Stimulated activated naive CD4-positive, alpha-beta T cell (primary cell): ENCODE measurements around the gene TBC1D22A.
A peak's percentile ranks its signal among the peaks of the same experiment; 100 is the strongest.

Source experiments
- DNase-seq, 6 experiments: peaks; one replicate each; lab custom pipeline; 2025; lab: John Stamatoyannopoulos, UW

The TBC1D22A gene

DNA sequence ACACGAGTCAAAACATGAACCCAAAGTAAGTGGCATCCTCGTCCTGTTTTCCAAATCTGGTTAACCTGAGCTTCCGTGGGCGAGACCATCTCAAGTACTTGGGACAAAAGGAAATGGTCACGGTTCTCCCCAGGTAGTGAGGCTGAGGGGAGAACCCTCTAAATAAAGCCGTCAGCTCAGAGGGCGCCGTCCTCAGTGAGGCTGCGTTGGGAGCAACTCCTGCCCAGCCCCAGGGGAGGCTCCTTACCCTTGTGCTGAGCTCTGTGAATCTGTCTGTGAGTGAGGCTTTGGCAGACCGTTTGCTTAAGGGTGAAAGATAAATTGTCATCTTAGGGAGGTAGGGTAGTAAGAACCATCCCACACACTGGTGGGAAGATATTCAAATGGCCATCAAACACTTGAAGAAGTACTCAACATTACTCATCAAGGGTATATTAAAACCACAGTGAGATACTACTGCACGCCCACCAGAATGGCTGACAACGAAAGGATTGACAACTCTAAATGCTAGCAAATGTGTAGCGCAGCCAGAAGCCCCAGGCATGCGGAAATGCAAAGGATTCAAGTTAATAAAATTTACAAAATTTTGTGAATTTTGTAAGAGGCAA, 321.0 kb downstream of the TBC1D22A start:
- DNase-seq, result no peak

GRCh38 chr22:47084226-47084625, 321.8 kb downstream of the TBC1D22A start:
- no peak for DNase-seq

- DNase-seq, result no peak
Observed at GRCh38 chr22:47086596-47087248, 324.3 kb downstream of the TBC1D22A start.

DNA sequence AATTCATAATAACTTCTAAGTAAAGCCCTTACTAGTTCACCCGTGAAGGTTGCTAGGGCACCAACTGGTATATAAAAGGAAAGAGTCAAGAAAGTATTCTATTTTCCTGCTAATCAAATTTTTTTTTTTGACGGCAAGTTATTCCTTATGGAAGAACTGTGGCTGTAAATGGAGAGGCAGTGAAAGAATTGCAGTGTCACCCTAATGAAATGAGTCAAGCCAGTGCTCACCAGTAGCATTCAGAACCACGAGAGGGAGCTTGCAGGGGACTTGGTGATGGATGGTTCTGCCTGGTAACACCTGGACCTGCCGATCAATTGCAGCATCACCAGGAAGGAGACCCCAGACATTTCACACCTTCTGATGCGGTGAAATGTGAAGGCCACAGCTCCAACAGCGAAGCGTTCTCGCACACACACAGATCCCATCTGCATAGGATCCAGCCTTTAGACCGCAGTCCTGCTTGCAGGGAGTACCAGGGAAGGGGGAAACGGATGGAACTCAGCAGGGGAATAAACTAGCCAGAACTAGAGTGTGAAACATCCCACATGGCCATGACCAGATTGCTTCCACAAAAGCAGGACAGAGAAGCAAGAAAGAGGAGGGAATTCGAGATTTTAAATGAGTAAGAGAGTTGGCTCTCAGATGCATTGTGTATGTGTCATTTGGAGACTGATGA, 326.2 kb downstream of the TBC1D22A start:
- DNase-seq, result no peak

DNA sequence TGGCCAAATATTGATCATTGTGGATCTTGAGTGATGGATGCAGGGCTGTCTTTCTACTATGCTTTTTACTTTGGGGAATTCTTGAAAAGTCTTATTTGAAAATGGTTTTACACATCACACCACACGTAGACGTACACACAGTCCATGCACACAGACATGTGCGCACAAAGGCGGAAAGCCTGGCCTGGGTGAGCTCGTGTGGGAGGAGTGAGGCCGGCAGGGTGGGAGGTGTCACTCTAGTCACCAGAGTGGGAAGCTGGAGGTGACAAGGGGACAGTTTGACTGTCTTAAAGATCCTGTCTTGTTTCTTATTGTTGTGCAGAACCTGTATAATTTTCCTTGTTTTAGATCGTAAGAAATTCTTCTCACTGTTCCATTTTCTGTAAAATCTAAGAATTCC, 326.9 kb downstream of the TBC1D22A start:
- DNase-seq, result no peak

GRCh38 chr22:47089796-47090460, 327.5 kb downstream of the TBC1D22A start:
- DNase-seq, result no peak

GRCh38 chr22:47090591-47091245, 328.3 kb downstream of the TBC1D22A start:
- peak; percentile 46 to 87 (median 67) for DNase-seq

DNA sequence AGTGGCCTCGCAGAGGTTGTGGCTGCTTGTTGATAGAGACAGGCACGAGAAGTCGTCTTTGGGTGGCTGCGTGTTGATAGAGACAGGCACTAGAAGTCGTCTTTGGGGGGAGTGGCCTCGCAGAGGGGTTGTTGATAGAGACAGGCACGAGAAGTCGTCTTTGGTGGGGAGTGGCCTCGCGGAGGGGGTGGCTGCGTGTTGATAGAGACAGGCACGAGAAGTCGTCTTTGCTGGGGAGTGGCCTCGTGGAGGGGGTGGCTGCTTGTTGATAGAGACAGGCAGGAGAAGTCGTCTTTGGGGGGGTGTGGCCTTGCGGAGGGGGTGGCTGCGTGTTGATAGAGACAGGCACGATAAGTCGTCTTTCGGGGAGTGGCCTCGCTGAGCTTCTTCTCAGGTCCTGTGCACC, 328.8 kb downstream of the TBC1D22A start:
- peak in 3 of 6 experiments; percentile 59 to 87 (median 66) for DNase-seq

DNA sequence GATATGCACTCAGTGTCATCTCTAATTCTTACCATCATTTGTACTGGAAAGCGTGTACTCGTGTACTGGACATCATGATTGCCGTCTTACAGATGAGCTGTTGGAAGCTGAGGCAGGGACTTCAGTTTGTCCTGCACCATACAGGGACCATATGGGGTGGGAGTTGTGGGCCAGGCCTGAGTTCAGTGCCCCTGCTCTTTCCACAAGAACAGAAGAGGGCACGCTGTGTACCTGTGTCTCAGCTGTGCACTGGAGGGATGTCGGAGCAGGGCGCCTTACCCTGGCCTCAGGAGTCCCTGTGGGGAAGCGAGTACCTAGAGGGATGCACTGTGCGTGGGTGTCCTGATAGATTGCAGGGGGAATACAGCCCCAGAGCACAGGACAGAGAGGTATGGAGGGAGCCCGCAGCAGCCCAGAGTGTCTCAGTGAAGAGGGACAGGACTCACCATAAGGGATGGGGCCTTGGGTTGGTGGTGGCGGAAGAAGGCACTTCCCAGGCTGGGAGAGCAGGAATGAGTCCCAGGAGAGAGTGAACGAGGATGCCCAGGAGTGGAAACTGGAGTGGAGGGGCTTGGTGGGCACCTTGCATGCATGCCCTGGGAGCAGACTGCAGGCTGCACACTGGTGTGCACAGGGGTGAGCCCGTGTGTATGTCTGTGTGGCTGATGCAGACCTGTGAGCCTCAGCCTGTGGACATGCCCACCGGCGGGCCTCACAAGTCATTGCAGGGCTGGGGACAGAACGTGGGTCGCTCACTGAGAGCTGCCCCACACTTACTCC, 329.7 kb downstream of the TBC1D22A start:
- no peak for DNase-seq

GRCh38 chr22:47092896-47093311, 330.5 kb downstream of the TBC1D22A start:
- DNase-seq, result no peak

- DNase-seq, result no peak
Observed at GRCh38 chr22:47093720-47094119, 331.3 kb downstream of the TBC1D22A start.

DNA sequence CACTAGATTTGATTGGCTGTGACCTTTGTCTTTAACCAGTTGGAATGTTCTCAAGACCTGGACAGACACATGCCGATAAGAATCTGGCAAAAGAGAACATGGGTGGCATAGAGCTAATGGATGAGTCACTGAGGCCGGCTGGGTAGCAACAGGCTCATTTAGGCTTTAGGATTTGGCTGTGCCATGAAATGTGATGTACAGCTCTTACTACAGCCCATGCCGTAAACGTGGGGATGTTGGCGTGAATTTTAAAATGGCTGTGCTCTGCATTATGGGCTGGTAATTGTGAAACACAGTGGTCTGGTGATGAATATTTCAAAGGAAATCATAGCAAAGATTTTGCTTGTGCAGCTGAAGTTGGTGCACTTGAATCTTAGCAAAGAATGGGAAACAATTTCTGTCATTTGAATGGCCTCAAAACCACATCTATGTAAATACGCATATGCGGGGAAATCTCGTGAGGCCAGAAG, 332.4 kb downstream of the TBC1D22A start:
- no peak for DNase-seq

DNA sequence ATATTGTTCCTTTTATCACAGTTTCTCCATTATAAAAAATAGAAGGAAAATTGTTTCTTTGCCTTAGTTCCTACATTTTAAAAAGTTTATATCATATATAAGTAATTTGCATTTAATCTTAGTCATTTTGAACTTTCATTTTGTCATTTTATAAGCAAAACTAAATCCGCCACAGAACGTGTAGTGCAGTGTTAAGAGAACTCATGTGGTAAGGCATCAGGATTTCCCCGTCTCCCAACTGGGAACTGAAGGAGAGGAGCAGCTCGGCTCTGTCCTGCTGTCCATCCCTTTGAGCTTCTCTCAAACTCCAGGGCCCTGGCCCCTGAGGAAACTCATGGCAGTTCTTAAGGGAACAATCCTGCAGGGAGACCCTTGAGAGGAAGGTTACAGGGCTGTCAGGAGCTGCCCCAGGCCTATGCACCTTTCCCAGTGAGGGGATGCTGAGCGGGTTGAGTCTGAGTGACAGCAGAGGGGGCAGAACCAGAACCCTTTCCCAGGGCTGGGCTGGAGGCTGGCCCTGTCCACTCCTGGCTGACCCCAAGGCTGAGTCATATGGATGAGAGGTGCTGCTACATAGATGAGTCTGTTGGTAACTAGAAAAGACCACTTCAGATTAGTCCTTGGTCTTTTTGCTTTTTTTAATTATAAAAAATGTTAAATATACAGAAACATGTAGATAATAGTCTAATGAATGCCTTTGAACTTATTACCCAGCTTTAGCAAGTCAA, 333.1 kb downstream of the TBC1D22A start:
- DNase-seq, result no peak

- no peak for DNase-seq
Observed at GRCh38 chr22:47098121-47098520, 335.7 kb downstream of the TBC1D22A start.

DNA sequence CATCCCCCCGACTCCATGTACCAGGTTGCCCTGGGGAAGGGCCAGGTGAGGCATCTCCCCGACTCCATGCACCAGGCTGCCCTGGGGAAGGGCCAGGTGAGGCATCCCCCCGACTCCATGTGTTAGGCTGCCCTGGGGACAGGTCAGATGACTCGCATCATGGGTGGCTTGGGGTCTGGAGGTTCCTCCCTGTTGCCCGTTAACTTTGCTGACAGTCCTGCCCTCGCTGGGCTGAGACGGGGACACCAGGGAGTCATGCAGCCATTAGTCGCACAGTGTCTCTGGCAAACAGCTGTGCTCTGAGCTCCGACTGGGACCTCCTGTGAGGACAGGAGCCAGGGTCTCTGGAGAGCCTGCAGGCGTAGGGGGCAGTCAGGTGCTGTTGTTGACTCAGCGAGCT, 336.1 kb downstream of the TBC1D22A start:
- no peak for DNase-seq

GRCh38 chr22:47100019-47100418, 337.6 kb downstream of the TBC1D22A start:
- no peak for DNase-seq

DNA sequence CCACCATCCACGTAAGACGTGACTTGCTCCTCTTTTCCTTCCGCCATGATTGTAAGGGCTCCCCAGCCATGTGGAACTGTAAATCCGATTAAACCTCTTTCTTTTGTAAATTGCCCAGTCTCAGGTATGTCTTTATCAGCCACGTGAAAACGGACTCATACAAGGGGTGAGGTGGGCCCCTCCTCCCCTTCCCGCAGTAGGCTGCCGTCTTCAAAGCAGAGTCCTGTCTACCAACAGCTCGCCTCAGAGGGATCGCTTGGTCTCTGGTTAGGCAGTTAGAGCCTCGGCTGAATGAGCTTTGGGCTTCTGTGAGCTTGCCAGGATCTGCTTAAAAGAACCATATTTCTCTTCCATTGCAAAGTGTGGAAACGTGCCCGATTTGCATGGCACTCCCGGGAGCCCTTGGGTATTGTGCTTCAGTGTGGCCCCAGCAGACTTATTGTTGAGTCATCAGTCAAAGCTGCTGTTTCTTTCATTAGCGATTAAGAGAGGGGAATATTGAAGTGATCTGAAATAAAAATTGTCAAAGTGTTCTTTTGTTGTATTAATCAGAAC, 338.3 kb downstream of the TBC1D22A start:
- no peak for DNase-seq

DNA sequence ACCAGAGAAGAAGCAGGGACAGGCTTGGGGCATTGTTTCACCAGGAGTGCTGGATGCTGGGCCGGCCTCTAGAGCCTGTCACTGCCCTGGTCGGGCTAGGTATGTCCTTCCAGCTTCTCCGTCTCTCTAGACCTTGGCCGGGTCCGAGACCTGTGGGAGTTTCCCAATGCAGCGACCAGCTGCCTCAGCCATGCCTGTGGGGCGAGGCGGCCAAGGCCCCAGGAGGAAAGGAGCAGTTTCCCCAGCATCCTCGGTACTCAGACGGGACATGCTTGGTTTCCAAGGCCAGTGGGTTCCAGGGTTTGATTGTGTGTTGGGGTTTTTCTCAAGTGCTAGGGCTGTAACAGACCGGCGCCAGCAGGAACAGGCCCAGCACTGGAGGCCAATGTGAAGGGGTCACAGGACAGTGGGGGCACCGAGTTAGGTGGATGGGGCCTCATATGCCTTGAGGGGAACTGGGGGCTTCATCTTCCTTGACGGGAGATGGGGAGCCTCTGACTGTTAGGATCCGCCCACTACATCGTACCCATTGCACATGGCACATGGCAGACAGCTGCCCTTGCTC, 339.0 kb downstream of the TBC1D22A start:
- DNase-seq, result no peak

DNA sequence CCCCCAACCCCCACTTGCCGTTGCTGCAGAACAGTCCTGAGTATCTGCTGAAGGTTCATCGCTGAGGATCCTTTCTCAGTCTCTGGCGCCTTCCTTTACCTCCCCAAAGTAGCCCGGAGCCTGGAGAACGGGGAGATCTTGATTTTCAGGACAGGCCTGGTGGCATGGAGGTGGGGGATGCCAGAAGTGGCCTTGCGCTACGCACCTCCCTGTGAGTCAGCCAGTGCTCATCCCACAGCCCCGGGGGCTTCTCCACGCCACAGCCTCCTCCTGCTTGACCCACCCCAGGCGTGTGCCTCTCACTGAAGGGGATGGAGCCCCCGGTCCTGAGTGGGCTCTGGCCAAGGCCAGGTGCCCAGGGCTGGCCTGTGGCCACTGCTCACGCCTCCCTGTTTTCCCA, 339.6 kb downstream of the TBC1D22A start:
- no peak for DNase-seq

GRCh38 chr22:47102648-47103047, 340.2 kb downstream of the TBC1D22A start:
- DNase-seq, result no peak
